OCI-LY3 (cell line): Measurements from ENCODE around the gene BNC2.

Experiments used
- H2AFZ ChIP-seq: fragments of 200-600, 300-600 bp; shearing (Covaris generic); 2 replicates; pipeline ENCODE4 v1.6.0; 2014; ENCODE audit warnings: antibody characterized with exemption, low read depth, low read length
- H3K27ac ChIP-seq: fragments of 200-600, 300-600 bp; sonication (generic); 2 replicates; pipeline ENCODE4 v1.5.1; 2014; ENCODE audit warnings: mild to moderate bottlenecking, low read length, moderate library complexity, mixed read lengths
- H3K27me3 ChIP-seq: fragments of 200-600, 300-600 bp; sonication (generic); 2 replicates; pipeline ENCODE4 v1.6.1; 2014; ENCODE audit warnings: low read depth, low read length, mixed read lengths
- H3K36me3 ChIP-seq: fragments of 200-600, 300-600 bp; sonication (generic); replicated peaks from 2 replicates; pipeline ENCODE3; 2014; ENCODE audit warnings: low read depth, low read length, mixed read lengths
- H3K4me1 ChIP-seq: fragments of 300-600, 200-600 bp; sonication (generic); 2 replicates; pipeline ENCODE4 v1.6.1; 2014; ENCODE audit warnings: low read length, mixed read lengths
- H3K4me2 ChIP-seq: fragments of 200-600, 300-600 bp; sonication (generic); 2 replicates; pipeline ENCODE4 v1.6.1; 2014; ENCODE audit warnings: low read length, mixed read lengths
- H3K4me3 ChIP-seq: fragments of 300-600, 200-600 bp; sonication (generic); 2 replicates; pipeline ENCODE4 v1.5.1; 2014; ENCODE audit warnings: antibody characterized with exemption, mild to moderate bottlenecking, low read length, moderate library complexity
- H3K79me2 ChIP-seq: fragments of 300-600, 200-600 bp; shearing (Covaris generic); 2 replicates; pipeline ENCODE4 v1.6.1; 2014; ENCODE audit warnings: mild to moderate bottlenecking, low read length, mixed read lengths
- H3K9ac ChIP-seq: fragments of 300-600, 200-600 bp; shearing (Covaris generic); 2 replicates; pipeline ENCODE4 v1.6.0; 2014; ENCODE audit warnings: mild to moderate bottlenecking, low read length, moderate library complexity
- H3K9me3 ChIP-seq: fragments of 200-600, 300-600 bp; shearing (Covaris generic); 2 replicates; pipeline ENCODE4 v1.6.1; 2014; ENCODE audit warnings: low read length, mixed read lengths; ENCODE audit not compliant: insufficient read depth
- H4K20me1 ChIP-seq: fragments of 200-600, 300-600 bp; sonication (generic); 2 replicates; pipeline ENCODE4 v1.6.1; 2016; ENCODE audit warnings: low read length, mixed read lengths; ENCODE audit not compliant: insufficient read depth
- CTCF ChIP-seq: fragments of 200-600, 300-600 bp; sonication (generic); IDR thresholded peaks from 2 replicates; pipeline ENCODE4 v1.5.1; 2014; ENCODE audit warnings: antibody characterized with exemption, low read length, low read depth
- EZH2phosphoT487 ChIP-seq: fragments of 200-600 bp; shearing (Covaris generic); IDR thresholded peaks from 2 replicates; pipeline ENCODE4 v1.6.1; 2018; ENCODE audit warnings: antibody characterized with exemption, mixed run types, low read depth

Gene BNC2

GRCh38 chr9:16521868-16522411 lies 348.5 kb downstream of the BNC2 start:
- H3K4me1 ChIP-seq = peaks cover 8% of the 10 kb centered on the region; the same call in 1 of the 2 replicates
- no peak overlapping the region for H3K4me2 ChIP-seq
- H2AFZ ChIP-seq = no peak overlapping the region
- H4K20me1 ChIP-seq = no peaks in the 10 kb centered on the region
- no peaks in the 10 kb centered on the region for H3K36me3 ChIP-seq
- H3K9ac ChIP-seq = no peak overlapping the region
- TF ChIP-seq EZH2phosphoT487 = no peak
- TF ChIP-seq CTCF = no peak
- no peaks in the 10 kb centered on the region for H3K9me3 ChIP-seq
- H3K27me3 ChIP-seq = no peaks in the 10 kb centered on the region
- H3K4me3 ChIP-seq = no peak overlapping the region
- no peaks in the 10 kb centered on the region for H3K79me2 ChIP-seq
- H3K27ac ChIP-seq = no peak overlapping the region

DNA sequence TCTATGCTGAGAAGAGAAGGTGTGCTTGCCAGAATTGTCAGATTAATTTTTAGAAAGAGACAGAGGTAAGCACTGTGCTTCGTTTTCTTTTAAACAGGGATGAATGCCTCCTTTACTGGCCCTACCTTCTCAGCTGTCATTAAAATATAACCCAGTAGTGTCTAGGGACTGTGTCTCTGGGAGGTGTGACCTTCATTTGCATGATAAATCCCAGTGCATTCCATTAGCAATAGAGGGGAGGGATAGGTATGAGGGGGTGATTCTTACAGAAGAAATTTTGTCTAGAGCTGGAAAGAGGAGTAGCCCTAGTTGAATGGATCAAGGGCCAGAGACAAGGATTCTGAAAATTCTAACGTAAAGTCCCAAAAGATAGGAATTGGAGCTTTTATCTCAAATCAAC lies 351.5 kb downstream of the BNC2 start:
- Histone ChIP-seq H3K36me3 (no peaks in the 10 kb centered on the region), H3K4me3 (no peak overlapping the region), H3K27ac (no peak overlapping the region), H3K4me2 (no peak overlapping the region), H3K4me1 (peaks cover 8% of the 10 kb centered on the region; the same call in 1 of the 2 replicates), H2AFZ (no peak overlapping the region), H3K9ac (no peak overlapping the region), H3K27me3 (no peaks in the 10 kb centered on the region), H3K79me2 (no peaks in the 10 kb centered on the region), H4K20me1 (no peaks in the 10 kb centered on the region), H3K9me3 (no peaks in the 10 kb centered on the region)
- TF ChIP-seq CTCF (no peak), EZH2phosphoT487 (no peak)

- H2AFZ ChIP-seq = no peak overlapping the region
- no peaks in the 10 kb centered on the region for H4K20me1 ChIP-seq
- H3K36me3 ChIP-seq = no peaks in the 10 kb centered on the region
- H3K79me2 ChIP-seq = no peaks in the 10 kb centered on the region
- H3K4me2 ChIP-seq = no peak overlapping the region
- no peaks in the 10 kb centered on the region for H3K9me3 ChIP-seq
- no peak overlapping the region for H3K9ac ChIP-seq
- no peaks in the 10 kb centered on the region for H3K27me3 ChIP-seq
- no peak overlapping the region for H3K27ac ChIP-seq
- no peak for TF ChIP-seq CTCF
- no peak for TF ChIP-seq EZH2phosphoT487
- no peaks in the 10 kb centered on the region for H3K4me1 ChIP-seq
- no peak overlapping the region for H3K4me3 ChIP-seq
Observed at GRCh38 chr9:16516891-16517290, 353.6 kb downstream of the BNC2 start.

DNA sequence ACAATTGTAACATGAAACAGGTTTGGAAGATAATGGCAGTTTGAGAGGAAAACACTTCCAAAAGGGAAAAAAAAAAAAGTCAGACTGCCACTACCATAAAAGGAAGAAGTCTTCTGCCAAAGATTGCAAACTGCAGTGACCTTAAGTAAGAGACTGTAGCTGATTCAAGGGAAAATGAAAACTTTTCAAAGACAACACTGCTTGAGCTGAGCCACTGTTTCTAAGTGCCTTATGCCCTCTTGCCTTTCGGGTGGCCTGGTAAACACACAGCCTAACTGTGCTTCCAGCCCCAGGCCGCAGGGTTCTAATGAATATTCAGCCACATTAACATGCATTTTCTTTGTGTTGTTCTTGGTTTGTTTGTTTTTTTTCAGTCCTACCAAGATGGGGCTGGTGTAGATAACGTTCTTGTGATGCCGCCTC lies 354.6 kb downstream of the BNC2 start:
- Histone ChIP-seq H3K4me2 (no peak overlapping the region), H3K4me3 (no peak overlapping the region), H3K79me2 (no peaks in the 10 kb centered on the region), H3K4me1 (no peaks in the 10 kb centered on the region), H3K9ac (no peak overlapping the region), H2AFZ (no peak overlapping the region), H3K27me3 (no peaks in the 10 kb centered on the region), H3K9me3 (no peaks in the 10 kb centered on the region), H3K27ac (no peak overlapping the region), H4K20me1 (no peaks in the 10 kb centered on the region), H3K36me3 (no peaks in the 10 kb centered on the region)
- no peak for TF ChIP-seq CTCF
- TF ChIP-seq EZH2phosphoT487 = no peak
